Left cardiac atrium (tissue), 4 donors: ENCODE results near the gene KIF5A. TPM values are rescaled to one million over a fixed set of nuclear protein-coding genes. Genes with fewer than 3 reads are reported as not detected.

Experiments used
- ATAC-seq, 2 donors: fragments of 200-7000 bp; cut with Tn5 transposase; one replicate each; pipeline ENCODE4 v1.9.1; 2020; ENCODE audit warnings: mild to moderate bottlenecking in 2 of 2, moderate library complexity in 2 of 2
- DNase-seq: peaks from one replicate; pipeline ENCODE4 v3.0.0-alpha.2; 2020
- intact Hi-C, 2 donors: fragments of 100-400 bp; cut with DNase I; formaldehyde crosslinking; loops; one replicate each; pipeline versions ENCODE4 v1.14.1 to v1.15.1; 2022 to 2023
- microRNA-seq, 2 donors: library from miRNA; unstranded; fragments of <30 nt; microRNA quantifications; one replicate each; pipeline ENCODE4 v1.2.0, GENCODE V29; 2020
- total RNA-seq, 2 donors: library from RNA; stranded (reverse); fragmentation: NEBNext Ultra II Directional; extraction: Animal tissue kit (Norgen Biotek cat#: 25700); gene quantifications; one replicate each; pipeline ENCODE4 v1.2.1, GENCODE V29; 2021
- donor health status: DM: no; HTN: yes; CAD: no.
- donor health status: DM: no; HTN: yes; CAD: no; lungs with severe emphysema.
- donor health status: DM: yes; HTN: yes; CAD: no.
- donor health status: Dilated cardiomyopathy.

Gene KIF5A
- total RNA-seq, 2 donors from 2014 or later = 0.10 to 0.18 TPM

- DNase-seq (peak; percentile 67), ATAC-seq (peak; percentile 88 to 91)
- intact Hi-C loops = loop anchor here in 1 of 2 donors (5.0 kb wide), 1 partner anchor 59 kb away; the partner anchor contains the start of gene OS9
Measured at GRCh38 chr12:57632958-57633840, 83.4 kb downstream of the KIF5A start, which contains the start of gene B4GALNT1. Gene B4GALNT1, minus strand, starts transcription at chr12:57633201. Its CDS starts 1,069 bp downstream, at chr12:57632132.

Small RNA genes lying within 50 kb of the gene (microRNA-seq; reads per million reads assigned to microRNA genes)
- gene MIR616 (0.81 to 1.1 reads per million in 2 donors), gene MIR6758 (0 reads per million in 2 donors)

Other genes with a start within 250 kb of the KIF5A start
- gene R3HDM2, start 119.0 kb upstream of the KIF5A start, total RNA-seq = 10 to 100 TPM; 47.6 to 66.5 TPM
- gene INHBC, start 115.3 kb upstream of the KIF5A start, total RNA-seq = not detected
- gene INHBE, start 94.7 kb upstream of the KIF5A start, total RNA-seq = not detected
- 1 to 10 TPM in 1 of 2 donors, under 1 TPM in 1; 0.97 to 1.2 TPM for gene GLI1, start 90.3 kb upstream of the KIF5A start, total RNA-seq
- gene ARHGAP9, start 70.2 kb upstream of the KIF5A start, total RNA-seq = 10 to 100 TPM in 1 of 2 donors, 1 to 10 TPM in 1; 8.0 to 15.2 TPM
- 100 to 1,000 TPM in 1 of 2 donors, 10 to 100 TPM in 1; 74.6 to 115 TPM for gene MARS1, start 62.0 kb upstream of the KIF5A start, total RNA-seq
- gene DDIT3, start 29.5 kb upstream of the KIF5A start, total RNA-seq = 10 to 100 TPM; 20.0 to 31.7 TPM
- 10 to 100 TPM; 35.7 to 41.5 TPM for gene MBD6, start 27.2 kb upstream of the KIF5A start, total RNA-seq
- gene DCTN2, start 2.9 kb upstream of the KIF5A start, total RNA-seq = 10 to 100 TPM; 80.5 to 96.7 TPM
- gene PIP4K2C, start 41.1 kb downstream of the KIF5A start, total RNA-seq = 10 to 100 TPM; 15.3 to 16.1 TPM
- 10 to 100 TPM; 24.5 to 25.3 TPM for gene DTX3, start 54.8 kb downstream of the KIF5A start, total RNA-seq
- gene ARHGEF25, start 61.4 kb downstream of the KIF5A start, total RNA-seq = 10 to 100 TPM; 13.7 to 17.3 TPM
- gene B4GALNT1, start 83.2 kb downstream of the KIF5A start, total RNA-seq = 1 to 10 TPM; 2.4 to 3.3 TPM
- gene OS9, start 144.1 kb downstream of the KIF5A start, total RNA-seq = 100 to 1,000 TPM; 160 to 163 TPM
- 1 to 10 TPM; 3.2 to 5.0 TPM for gene AGAP2, start 188.7 kb downstream of the KIF5A start, total RNA-seq
- gene TSPAN31, start 195.0 kb downstream of the KIF5A start, total RNA-seq = 10 to 100 TPM; 34.9 to 37.1 TPM
- gene CDK4, start 202.3 kb downstream of the KIF5A start, total RNA-seq = 10 to 100 TPM; 45.2 to 62.0 TPM
- 10 to 100 TPM; 11.7 to 15.0 TPM for gene MARCHF9, start 205.1 kb downstream of the KIF5A start, total RNA-seq
- 1 to 10 TPM in 1 of 2 donors, under 1 TPM in 1; 0.44 to 1.5 TPM for gene CYP27B1, start 217.0 kb downstream of the KIF5A start, total RNA-seq
- gene METTL1, start 222.1 kb downstream of the KIF5A start, total RNA-seq = 10 to 100 TPM in 1 of 2 donors, 1 to 10 TPM in 1; 7.2 to 16.0 TPM
- 1 to 10 TPM; 2.9 to 3.3 TPM for gene EEF1AKMT3, start 222.6 kb downstream of the KIF5A start, total RNA-seq
- gene TSFM, start 232.7 kb downstream of the KIF5A start, total RNA-seq = 10 to 100 TPM; 29.2 to 38.1 TPM